Measurements from ENCODE around the gene HDAC2. TPM values are rescaled to one million over a fixed set of nuclear protein-coding genes. Genes with fewer than 3 reads are reported as not detected.

The HDAC2 gene
- total RNA-seq, 2 donors from 2014 or later: 275 to 335 TPM

- WGBS, 2 experiments (ENCODE audit: insufficient coverage in 1 of 2, insufficient read length in 1 of 2): 92 to 100% methylated on average over 2 to 3 of the region's 3 CpGs
- no peaks in the 10 kb centered on the region for H3K36me3 Mint-ChIP-seq (ENCODE audit: low read depth)
- H3K9ac ChIP-seq (ENCODE audit: extremely low read depth, low read length, poor library complexity, severe bottlenecking): no peak overlapping the region
- H3K27me3 Mint-ChIP-seq (ENCODE audit: insufficient read depth): no peaks in the 10 kb centered on the region
- H3K27ac Mint-ChIP-seq: no peak overlapping the region
- H3K27me3 ChIP-seq (ENCODE audit: control insufficient read depth, insufficient read depth, low read length, poor library complexity, severe bottlenecking): no peaks in the 10 kb centered on the region
- no peaks in the 10 kb centered on the region for H3K9me3 ChIP-seq (ENCODE audit: control insufficient read depth, low read length)
- H3K9me3 Mint-ChIP-seq: no peaks in the 10 kb centered on the region
- H3K27ac ChIP-seq (ENCODE audit: low read depth, low read length): no peak overlapping the region
- H3K4me3 ChIP-seq (ENCODE audit: low read length): no peak overlapping the region
- no peaks in the 10 kb centered on the region for H3K36me3 ChIP-seq (ENCODE audit: control insufficient read depth, insufficient read depth, low read length)
- H3K4me1 ChIP-seq (ENCODE audit: control insufficient read depth, insufficient read depth, low read length): no peaks in the 10 kb centered on the region
- no peak overlapping the region for H3K4me3 Mint-ChIP-seq
- H3K4me1 Mint-ChIP-seq: peaks cover 2% of the 10 kb centered on the region
- DNase-seq: no peak
- TF ChIP-seq CTCF (conservative IDR thresholded peaks at IDR 0.05): no peak
These were observed 7.2 kb upstream of the HDAC2 start for GRCh38 chr6:113978084-113978675.

GRCh38 chr6:113976806-113977205 is 5.9 kb upstream of the HDAC2 start:
- H3K4me3 ChIP-seq (ENCODE audit: low read length): no peak overlapping the region
- 95% methylated on average over 2 of the region's 2 CpGs; no CpG with 5 or more reads in 1 of the 2 experiments for WGBS, 2 experiments (ENCODE audit: insufficient coverage in 1 of 2, insufficient read length in 1 of 2)
- Mint-ChIP-seq H3K4me1 (peaks cover 2% of the 10 kb centered on the region), H3K27me3 (ENCODE audit: insufficient read depth) (peaks cover 7% of the 10 kb centered on the region), H3K36me3 (ENCODE audit: low read depth) (no peaks in the 10 kb centered on the region), H3K9me3 (no peaks in the 10 kb centered on the region), H3K4me3 (no peak overlapping the region), H3K27ac (no peak overlapping the region)
- H3K9ac ChIP-seq (ENCODE audit: extremely low read depth, low read length, poor library complexity, severe bottlenecking): no peak overlapping the region
- no peak overlapping the region for H3K27ac ChIP-seq (ENCODE audit: low read depth, low read length)
- no peaks in the 10 kb centered on the region for H3K4me1 ChIP-seq (ENCODE audit: control insufficient read depth, insufficient read depth, low read length)
- no peak for TF ChIP-seq CTCF (conservative IDR thresholded peaks at IDR 0.05)
- H3K27me3 ChIP-seq (ENCODE audit: control insufficient read depth, insufficient read depth, low read length, poor library complexity, severe bottlenecking): no peaks in the 10 kb centered on the region
- DNase-seq: no peak
- no peaks in the 10 kb centered on the region for H3K36me3 ChIP-seq (ENCODE audit: control insufficient read depth, insufficient read depth, low read length)
- no peaks in the 10 kb centered on the region for H3K9me3 ChIP-seq (ENCODE audit: control insufficient read depth, low read length)

- DNase-seq: no peak
- H3K27ac Mint-ChIP-seq: no peak overlapping the region
- TF ChIP-seq CTCF (conservative IDR thresholded peaks at IDR 0.05): no peak
- Histone ChIP-seq H3K4me1 (ENCODE audit: control insufficient read depth, insufficient read depth, low read length) (no peaks in the 10 kb centered on the region), H3K36me3 (ENCODE audit: control insufficient read depth, insufficient read depth, low read length) (no peaks in the 10 kb centered on the region), H3K27ac (ENCODE audit: low read depth, low read length) (no peak overlapping the region), H3K9me3 (ENCODE audit: control insufficient read depth, low read length) (no peaks in the 10 kb centered on the region), H3K9ac (ENCODE audit: extremely low read depth, low read length, poor library complexity, severe bottlenecking) (no peak overlapping the region), H3K4me3 (ENCODE audit: low read length) (peak overlapping the region; percentile 90), H3K27me3 (ENCODE audit: control insufficient read depth, insufficient read depth, low read length, poor library complexity, severe bottlenecking) (no peaks in the 10 kb centered on the region)
- H3K4me1 Mint-ChIP-seq: peaks cover 15% of the 10 kb centered on the region
- H3K36me3 Mint-ChIP-seq (ENCODE audit: low read depth): no peaks in the 10 kb centered on the region
- H3K4me3 Mint-ChIP-seq: peak overlapping the region; percentile 96
- no peaks in the 10 kb centered on the region for H3K9me3 Mint-ChIP-seq
- 93 to 100% methylated on average over 2 of the region's 2 CpGs for WGBS, 2 experiments (ENCODE audit: insufficient coverage in 1 of 2, insufficient read length in 1 of 2)
- peaks cover 9% of the 10 kb centered on the region for H3K27me3 Mint-ChIP-seq (ENCODE audit: insufficient read depth)
These were observed 793 bp upstream of the HDAC2 start for GRCh38 chr6:113971741-113972140.
